ENCODE data around the gene HSDL2.

- TF ChIP-seq, protein P1, sequence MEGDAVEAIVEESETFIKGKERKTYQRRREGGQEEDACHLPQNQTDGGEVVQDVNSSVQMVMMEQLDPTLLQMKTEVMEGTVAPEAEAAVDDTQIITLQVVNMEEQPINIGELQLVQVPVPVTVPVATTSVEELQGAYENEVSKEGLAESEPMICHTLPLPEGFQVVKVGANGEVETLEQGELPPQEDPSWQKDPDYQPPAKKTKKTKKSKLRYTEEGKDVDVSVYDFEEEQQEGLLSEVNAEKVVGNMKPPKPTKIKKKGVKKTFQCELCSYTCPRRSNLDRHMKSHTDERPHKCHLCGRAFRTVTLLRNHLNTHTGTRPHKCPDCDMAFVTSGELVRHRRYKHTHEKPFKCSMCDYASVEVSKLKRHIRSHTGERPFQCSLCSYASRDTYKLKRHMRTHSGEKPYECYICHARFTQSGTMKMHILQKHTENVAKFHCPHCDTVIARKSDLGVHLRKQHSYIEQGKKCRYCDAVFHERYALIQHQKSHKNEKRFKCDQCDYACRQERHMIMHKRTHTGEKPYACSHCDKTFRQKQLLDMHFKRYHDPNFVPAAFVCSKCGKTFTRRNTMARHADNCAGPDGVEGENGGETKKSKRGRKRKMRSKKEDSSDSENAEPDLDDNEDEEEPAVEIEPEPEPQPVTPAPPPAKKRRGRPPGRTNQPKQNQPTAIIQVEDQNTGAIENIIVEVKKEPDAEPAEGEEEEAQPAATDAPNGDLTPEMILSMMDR (IDR thresholded peaks at IDR 0.05; ENCODE audit: insufficient read depth, low read depth, low read length) = no peak
- TF ChIP-seq EZH2 (IDR thresholded peaks at IDR 0.05; ENCODE audit: insufficient read depth, low read length) = no peak
Observed at GRCh38 chr9:112367465-112367864, 12.4 kb upstream of the HSDL2 start.
